GM13976 (cell line): ENCODE results near the gene CSHL1.
"Not testable (repeated sequence)": the region's sequence is repeated elsewhere in the genome, so short reads cannot be mapped to it uniquely, and the experiment has no call there.

Experiments used
- DNase-seq: peaks from one replicate; pipeline ENCODE4 v3.0.0; 2012; ENCODE audit warnings: low spot score
- in situ Hi-C: fragments of 300-500 bp; cut with MboI; formaldehyde crosslinking; loops from one replicate; pipeline ENCODE4 v1.12.0; 2022; ENCODE audit warnings: low sequenced_read_pairs, mixed read lengths, inconsistent platforms; ENCODE audit not compliant: unreplicated experiment
- TF ChIP-seq, protein P1 (sequence below): IDR thresholded peaks from 2 replicates; pipeline ENCODE4 v1.5.1; 2012; ENCODE audit warnings: borderline replicate concordance, mild to moderate bottlenecking; ENCODE audit not compliant: insufficient read depth; ENCODE audit errors: extremely low read depth, missing control alignments, control extremely low read depth

Gene CSHL1

DNA sequence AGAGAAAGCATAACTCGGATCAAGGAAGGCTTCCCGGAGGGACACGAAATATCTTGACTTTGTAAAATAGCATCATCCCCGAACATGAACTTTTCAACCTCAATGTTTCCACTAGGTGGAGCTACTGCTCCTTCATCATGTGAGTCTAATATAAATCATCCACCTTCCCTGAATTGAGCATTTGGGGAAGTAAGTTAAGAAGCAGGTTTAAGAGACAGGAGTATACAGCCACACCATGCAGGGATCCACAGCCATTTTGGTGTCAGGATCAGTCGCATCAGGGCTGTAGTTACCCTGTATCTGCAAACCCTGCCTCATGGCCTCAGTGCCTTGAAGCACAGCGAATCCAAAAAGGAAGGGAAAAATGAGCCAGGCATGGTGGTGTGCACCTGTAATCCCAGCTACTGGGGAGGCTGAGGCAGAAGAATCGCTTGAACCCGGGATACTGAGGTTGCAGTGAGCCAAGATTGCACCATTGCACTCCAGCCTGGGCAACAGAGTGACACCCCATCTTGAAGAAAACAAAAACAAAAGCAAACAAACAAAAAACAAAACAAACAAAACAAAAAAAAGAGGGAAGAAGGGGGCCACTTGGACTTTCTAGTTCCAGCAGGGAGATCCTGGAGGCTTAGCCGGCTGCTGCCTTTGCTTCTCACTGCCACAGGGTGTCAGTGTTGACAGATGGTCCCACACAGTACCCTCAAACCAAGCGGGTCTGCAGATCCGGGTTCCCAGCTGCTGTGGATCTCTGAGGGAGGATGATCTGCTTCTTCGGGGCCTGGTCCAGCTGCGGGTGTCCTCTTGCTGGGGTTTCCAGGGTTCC, 21.8 kb downstream of the CSHL1 start:
- DNase-seq, in situ Hi-C loops: not testable (repeated sequence)
- TF ChIP-seq, protein P1, sequence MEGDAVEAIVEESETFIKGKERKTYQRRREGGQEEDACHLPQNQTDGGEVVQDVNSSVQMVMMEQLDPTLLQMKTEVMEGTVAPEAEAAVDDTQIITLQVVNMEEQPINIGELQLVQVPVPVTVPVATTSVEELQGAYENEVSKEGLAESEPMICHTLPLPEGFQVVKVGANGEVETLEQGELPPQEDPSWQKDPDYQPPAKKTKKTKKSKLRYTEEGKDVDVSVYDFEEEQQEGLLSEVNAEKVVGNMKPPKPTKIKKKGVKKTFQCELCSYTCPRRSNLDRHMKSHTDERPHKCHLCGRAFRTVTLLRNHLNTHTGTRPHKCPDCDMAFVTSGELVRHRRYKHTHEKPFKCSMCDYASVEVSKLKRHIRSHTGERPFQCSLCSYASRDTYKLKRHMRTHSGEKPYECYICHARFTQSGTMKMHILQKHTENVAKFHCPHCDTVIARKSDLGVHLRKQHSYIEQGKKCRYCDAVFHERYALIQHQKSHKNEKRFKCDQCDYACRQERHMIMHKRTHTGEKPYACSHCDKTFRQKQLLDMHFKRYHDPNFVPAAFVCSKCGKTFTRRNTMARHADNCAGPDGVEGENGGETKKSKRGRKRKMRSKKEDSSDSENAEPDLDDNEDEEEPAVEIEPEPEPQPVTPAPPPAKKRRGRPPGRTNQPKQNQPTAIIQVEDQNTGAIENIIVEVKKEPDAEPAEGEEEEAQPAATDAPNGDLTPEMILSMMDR: peak; percentile 43

DNA sequence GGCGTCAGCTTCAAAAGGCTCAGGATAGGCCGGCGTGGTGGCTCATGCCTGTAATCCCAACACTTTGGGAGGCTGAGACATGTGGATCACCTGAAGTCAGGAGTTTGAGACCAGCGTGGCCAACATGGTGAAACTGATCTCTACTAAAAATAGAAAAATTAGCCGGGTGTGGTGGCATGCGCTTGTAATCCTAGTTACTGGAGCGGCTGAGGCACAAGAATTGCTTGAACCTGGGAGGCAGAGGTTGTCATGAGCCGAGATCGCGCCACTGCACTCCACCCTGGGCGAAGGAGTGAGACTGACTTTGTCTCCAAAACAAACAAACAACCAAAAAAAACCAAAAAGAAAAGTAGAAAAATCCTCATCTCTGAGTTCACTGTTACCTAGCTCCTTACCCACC, 25.9 kb downstream of the CSHL1 start:
- in situ Hi-C loops, DNase-seq: not testable (repeated sequence)

DNA sequence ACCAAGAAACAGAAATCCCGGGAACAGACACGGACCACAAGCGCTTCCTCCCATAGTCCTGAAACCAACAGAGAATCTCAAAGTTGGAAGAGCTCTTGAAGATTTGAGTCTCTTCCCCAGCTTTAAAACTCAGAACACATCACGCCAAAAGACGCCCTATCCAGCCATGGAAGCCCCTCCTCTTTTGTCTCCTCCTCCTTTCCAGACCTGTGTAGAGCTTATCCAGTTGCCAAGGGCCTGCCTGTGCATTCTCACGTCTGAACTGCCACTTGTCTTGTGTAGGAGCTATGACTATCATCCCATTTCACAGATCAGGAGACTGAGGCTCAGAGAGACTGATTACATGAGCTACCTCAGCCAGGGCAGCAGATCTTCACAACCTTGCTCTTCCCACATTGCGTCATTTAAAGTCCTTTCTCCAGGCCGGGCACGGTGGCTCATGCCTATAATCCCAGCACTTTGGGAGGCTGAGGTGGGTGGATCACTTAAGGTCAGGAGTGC, 28.4 kb downstream of the CSHL1 start:
- in situ Hi-C loops: not testable (repeated sequence)

DNA sequence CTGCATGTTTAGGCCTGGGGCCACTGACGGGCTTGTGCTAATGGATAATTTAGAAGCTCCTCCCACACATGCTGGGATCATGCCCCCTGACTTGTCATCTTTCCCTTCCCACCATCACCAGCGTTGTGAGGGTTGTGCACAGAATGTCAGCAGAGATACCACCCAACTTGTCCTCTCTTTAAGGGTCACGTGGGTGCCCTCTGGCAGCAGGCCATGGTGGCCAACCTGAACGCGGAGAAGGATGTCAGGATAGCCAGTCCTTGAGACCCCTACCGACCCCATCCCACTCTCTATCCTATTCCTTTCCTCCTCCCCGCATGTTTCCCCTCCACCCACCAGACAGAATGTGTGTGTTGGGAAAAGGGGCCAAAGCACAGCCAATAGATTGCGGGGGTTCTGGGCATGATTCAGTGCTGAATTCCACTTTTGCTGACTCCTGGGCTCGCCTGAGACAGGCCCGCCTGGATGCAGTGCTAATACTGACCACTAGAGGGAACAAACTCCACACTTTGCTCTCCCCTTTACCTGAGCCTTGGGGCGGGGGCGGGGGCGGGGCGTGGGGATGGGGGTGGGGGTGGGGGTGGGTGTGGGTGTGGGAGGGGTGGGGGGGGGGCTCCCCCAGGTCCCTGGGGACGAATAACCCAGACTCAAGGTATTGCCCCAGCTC, 29.0 kb downstream of the CSHL1 start, which contains the start of gene GH2:
Gene GH2 (minus strand): TSS at position 10 of the 667 bp plus-strand sequence. CDS start 143 bp downstream, outside the sequence.
- DNase-seq: peak; percentile 86
- TF ChIP-seq, protein P1: peak; percentile 73
- in situ Hi-C loops: no loop called here

More for the DNA sequence above, 28.4 kb downstream of the CSHL1 start:
- not testable (repeated sequence) for DNase-seq

DNA sequence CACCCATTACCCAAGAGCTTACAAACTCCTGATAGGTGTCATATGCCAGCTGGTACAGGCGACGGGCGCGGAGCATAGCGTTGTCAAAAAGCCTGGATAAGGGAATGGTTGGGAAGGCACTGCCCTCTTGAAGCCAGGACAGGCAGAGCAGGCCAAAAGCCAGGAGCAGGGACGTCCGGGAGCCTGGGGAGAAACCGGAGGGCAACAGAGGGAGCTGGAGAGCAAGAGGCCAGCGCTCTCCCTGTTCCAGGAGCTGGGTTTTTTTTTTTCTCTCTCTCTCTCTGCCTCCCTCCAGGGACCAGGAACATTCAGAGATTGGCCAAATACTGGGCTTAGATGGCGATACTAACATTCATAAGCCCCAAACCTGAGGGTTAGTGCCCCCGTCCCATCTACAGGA, 29.7 kb downstream of the CSHL1 start:
- in situ Hi-C loops, DNase-seq: not testable (repeated sequence)

DNA sequence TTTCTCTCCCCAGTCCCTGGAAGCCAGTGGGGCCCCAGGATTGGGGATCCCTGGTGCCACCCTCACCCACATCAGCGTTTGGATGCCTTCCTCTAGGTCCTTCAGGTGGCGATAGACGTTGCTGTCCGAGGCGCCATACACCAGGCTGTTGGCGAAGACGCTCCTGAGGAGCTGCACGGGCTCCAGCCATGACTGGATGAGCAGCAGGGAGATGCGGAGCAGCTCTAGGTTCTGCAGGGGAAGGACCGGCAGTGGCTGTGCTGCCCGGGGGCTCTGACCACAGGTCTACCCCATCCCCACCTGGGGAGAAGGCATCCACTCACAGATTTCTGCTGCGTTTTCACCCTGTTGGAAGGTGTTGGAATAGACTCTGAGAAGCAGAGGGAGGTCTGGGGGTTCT, 30.4 kb downstream of the CSHL1 start:
- in situ Hi-C loops: no loop called here
- TF ChIP-seq, protein P1: no peak
- DNase-seq: no peak

DNA sequence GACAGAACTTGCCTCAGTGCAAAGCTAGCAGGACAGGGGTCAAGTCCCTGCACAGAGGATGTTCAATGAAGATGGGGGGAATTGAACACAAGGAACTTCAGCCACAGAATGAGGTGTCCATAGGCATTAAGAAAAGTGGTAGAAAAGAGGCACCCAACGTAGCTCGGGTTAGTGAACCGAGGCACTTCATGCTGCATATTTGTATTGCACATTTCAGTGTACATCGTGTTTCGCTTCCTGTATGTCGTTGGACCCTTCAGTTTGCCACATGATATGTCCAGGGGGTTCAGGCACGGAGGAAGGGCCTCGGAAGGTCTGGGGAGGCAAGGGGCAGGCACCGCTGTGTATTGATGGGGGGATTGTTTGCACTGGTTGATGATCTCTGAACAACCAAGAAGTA, 32.6 kb downstream of the CSHL1 start:
- DNase-seq, in situ Hi-C loops: not testable (repeated sequence)

DNA sequence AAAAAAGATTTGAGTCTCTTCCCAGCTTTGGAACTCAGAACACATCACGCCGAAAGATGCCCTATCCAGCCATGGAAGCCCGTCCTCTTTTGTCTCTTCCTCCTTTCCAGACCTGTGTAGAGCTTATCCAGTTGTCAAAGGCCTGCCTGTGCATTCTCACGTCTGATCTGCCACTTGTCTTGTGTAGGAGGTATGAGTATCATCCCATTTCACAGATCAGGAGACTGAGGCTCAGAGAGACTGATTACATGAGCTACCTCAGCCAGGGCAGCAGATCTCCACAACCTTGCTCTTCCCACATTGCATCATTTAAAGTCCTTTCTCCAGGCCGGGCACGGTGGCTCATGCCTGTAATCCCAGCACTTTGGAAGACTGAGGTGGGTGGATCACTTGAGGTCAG, 36.4 kb downstream of the CSHL1 start:
- in situ Hi-C loops, DNase-seq: not testable (repeated sequence)

DNA sequence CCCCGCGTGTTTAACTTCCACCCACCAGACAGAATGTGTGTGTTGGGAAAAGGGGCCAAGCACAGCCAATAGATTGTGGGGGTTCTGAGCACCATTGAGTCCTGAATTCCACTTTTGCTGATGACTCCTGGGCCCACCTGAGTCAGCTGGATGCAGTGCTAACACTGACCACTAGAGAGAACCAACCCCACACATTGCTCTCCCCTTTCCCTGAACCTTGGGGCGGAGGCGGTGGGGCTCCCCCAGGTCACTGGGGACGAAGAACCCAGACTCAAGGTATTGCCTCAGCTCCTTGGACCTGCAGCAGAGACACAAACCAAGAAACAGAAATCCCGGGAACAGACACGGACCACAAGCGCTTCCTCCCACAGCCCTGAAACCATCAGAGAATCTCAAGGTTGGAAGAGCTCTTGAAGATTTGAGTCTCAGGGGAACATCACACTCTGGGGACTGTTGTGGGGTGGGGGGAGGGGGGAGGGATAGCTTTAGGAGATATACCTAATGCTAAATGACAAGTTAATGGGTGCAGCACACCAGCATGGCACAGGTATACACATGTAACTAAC, 36.9 kb downstream of the CSHL1 start:
- DNase-seq, in situ Hi-C loops: not testable (repeated sequence)

DNA sequence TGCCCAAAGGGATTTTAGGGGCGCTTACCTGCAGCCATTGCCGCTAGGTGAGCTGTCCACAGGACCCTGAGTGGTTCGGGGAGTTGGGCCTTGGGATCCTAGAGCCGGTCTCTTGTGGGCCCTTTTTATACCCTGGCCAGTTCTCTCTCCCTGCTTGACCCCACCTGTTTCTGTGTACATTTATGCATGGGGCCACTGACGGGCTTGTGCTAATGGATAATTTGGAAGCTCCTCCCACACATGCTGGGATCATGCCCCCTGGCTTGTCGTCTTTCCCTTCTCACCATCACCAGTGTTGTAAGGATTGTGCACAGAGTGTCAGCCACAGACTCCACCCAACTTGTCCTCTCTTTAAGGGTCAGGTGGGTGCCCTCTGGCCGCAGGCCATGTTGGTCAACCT, 37.5 kb downstream of the CSHL1 start, which contains the start of gene CSH2:
Gene CSH2 (minus strand): TSS at position 101 of the 400 bp plus-strand sequence. CDS start 63 bp downstream, at position 38.
- in situ Hi-C loops, DNase-seq: not testable (repeated sequence)

DNA sequence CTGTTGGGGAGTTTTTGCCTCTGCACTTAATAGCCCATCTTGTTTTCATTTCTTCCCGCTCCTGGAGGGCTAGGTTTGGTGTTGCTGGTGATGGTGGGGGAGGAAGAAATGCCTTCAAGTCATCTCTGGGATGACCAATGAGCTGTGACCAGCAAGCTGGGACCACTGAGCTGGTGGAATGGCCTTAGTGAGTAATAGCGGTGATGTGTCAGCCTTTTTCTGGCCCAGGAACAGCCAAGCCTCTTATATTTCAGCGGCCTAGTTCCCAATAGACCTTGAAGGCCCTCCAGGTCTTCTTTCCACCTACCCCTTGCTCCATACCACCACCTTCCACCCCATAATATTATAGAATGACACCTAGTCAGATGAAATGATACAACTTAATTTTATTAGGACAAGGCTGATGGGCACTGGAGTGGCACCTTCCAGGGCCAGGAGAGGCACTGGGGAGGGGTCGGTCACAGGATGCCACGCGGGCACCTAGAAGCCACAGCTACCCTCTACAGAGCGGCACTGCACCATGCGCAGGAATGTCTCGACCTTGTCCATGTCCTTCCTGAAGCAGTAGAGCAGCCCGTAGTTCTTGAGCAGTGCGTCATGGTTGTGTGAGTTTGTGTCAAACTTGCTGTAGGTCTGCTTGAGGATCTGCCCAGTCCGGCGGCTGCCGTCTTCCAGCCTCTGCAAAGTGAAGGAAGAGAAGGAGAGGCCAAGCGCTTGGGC, 39.3 kb downstream of the CSHL1 start:
- DNase-seq, in situ Hi-C loops: not testable (repeated sequence)

DNA sequence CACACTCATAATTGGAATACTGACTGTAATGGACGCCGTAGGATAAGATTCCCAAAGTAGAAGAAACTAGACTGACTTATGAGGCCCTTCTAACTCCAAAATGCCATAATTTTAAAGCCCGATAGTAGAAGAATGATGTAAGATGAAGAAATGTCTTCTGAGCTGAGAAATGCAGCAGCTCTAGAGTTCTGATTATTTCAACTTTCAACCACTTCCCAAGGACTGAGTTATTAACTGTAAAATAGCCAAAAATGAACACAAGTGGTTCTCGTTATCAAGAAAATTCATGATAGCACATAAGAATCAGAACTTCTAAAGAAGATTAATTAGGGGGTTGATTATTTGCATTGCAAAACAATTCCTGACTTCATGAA, 40.8 kb downstream of the CSHL1 start:
- in situ Hi-C loops, DNase-seq: not testable (repeated sequence)

DNA sequence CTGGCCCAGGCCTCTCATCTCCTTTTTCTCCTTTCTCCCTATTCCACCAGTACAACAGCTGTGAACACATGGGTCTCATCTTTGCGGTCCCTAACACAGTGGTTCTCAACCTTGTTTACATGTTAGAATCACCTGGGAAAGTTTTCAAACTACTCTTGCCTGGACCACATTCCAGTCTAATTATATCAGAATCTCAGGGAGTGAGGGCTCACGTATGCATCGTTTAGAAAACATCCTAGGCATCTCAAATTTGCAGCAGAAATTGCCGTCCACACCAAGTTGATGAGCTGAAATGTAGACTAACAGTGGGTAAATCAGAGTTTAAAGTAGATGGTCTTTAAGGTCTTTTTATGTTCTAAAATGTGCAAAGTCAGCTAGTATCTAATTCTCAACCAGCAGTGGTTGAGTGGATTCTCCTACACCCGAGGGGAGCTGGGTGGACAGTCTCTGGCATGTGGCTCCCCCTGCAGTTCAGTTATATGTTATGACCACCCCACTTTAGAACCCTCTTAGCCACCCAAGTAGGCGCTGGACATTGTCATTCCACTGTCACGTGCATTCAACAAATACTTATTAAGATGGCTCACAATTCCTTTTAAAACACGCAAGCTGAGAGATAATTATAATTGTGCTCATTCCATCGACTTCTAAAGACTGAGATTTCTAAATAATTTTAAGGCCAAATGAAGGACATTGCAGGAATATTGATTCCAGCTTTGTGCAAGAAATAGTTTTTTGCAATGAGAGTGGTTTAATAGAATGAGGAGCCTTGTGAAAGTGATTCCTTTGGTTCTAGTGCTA, 41.4 kb downstream of the CSHL1 start:
- in situ Hi-C loops, DNase-seq: not testable (repeated sequence)
